Measurements from ENCODE around the gene DSCAML1.
"Not testable (repeated sequence)": the region's sequence is repeated elsewhere in the genome, so short reads cannot be mapped to it uniquely, and the experiment has no call there.

Gene DSCAML1

GRCh38 chr11:117418737-117419481 is 378.1 kb downstream of the DSCAML1 start:
- no peak for DNase-seq

- DNase-seq, result no peak
These were observed 379.2 kb downstream of the DSCAML1 start for GRCh38 chr11:117417856-117418255.

- DNase-seq, result no peak
These were observed 379.7 kb downstream of the DSCAML1 start for GRCh38 chr11:117417342-117417741.

GRCh38 chr11:117415358-117415896 is 381.6 kb downstream of the DSCAML1 start:
- no peak for DNase-seq

GRCh38 chr11:117414724-117415123 is 382.3 kb downstream of the DSCAML1 start:
- DNase-seq, result no peak

GRCh38 chr11:117413616-117414015 is 383.4 kb downstream of the DSCAML1 start:
- DNase-seq, result no peak

GRCh38 chr11:117412653-117413275 is 384.3 kb downstream of the DSCAML1 start:
- no peak for DNase-seq

- DNase-seq, result no peak
These were observed 384.8 kb downstream of the DSCAML1 start for GRCh38 chr11:117412176-117412575.

GRCh38 chr11:117411736-117412135 is 385.3 kb downstream of the DSCAML1 start:
- DNase-seq, result no peak

- DNase-seq, result no peak
These were observed 385.9 kb downstream of the DSCAML1 start for GRCh38 chr11:117410861-117411710.

GRCh38 chr11:117410238-117410637 is 386.8 kb downstream of the DSCAML1 start:
- no peak for DNase-seq

GRCh38 chr11:117409511-117409910 is 387.5 kb downstream of the DSCAML1 start:
- DNase-seq, result no peak

- DNase-seq, result no peak
These were observed 388.7 kb downstream of the DSCAML1 start for GRCh38 chr11:117408356-117408755.

- no peak for DNase-seq
These were observed 390.0 kb downstream of the DSCAML1 start for GRCh38 chr11:117407016-117407415.

GRCh38 chr11:117405898-117406297 is 391.1 kb downstream of the DSCAML1 start:
- DNase-seq, result not testable (repeated sequence)

GRCh38 chr11:117399100-117399840 is 397.7 kb downstream of the DSCAML1 start:
- DNase-seq, result not testable (repeated sequence)

- DNase-seq, result not testable (repeated sequence)
These were observed 398.4 kb downstream of the DSCAML1 start for GRCh38 chr11:117398618-117399017.

- no peak for DNase-seq
These were observed 400.0 kb downstream of the DSCAML1 start for GRCh38 chr11:117396970-117397369.

- no peak for DNase-seq
These were observed 401.5 kb downstream of the DSCAML1 start for GRCh38 chr11:117395476-117395875.

- DNase-seq, result no peak
These were observed 402.6 kb downstream of the DSCAML1 start for GRCh38 chr11:117394221-117394925.

- DNase-seq, result no peak
These were observed 404.0 kb downstream of the DSCAML1 start for GRCh38 chr11:117392979-117393378.
